Stomach (tissue), 4 donors: Measurements from ENCODE around the gene DLGAP1.

Experiments
- EP300 ChIP-seq: sonication (generic); formaldehyde crosslinking; IDR thresholded peaks from one replicate; pipeline ENCODE4 v1.6.1; 2017; ENCODE audit warnings: antibody characterized with exemption
- POLR2A ChIP-seq, 4 donors: fragments of 450-650 bp; IDR thresholded peaks; one replicate each; pipeline ENCODE4 v1.6.1; 2016; ENCODE audit warnings: antibody characterized with exemption in 4 of 4, control low read depth in 2 of 4, mild to moderate bottlenecking in 1 of 4, moderate library complexity in 1 of 4
- POLR2AphosphoS5 ChIP-seq, 3 donors: sonication (generic); formaldehyde crosslinking; IDR thresholded peaks; one replicate each; pipeline ENCODE4 v1.6.1; 2016; ENCODE audit warnings: antibody characterized with exemption in 3 of 3
- TF ChIP-seq, protein P1 (sequence below), 7 experiments: fragments of 450-650 bp in 4 of 7; fragments of 200-600 bp in 3 of 7; sonication (generic) in 3 of 7; IDR thresholded peaks; one replicate each; pipeline ENCODE4 v1.5.1; 2016 to 2019; ENCODE audit warnings: antibody characterized with exemption in 7 of 7, control low read depth in 2 of 7, mild to moderate bottlenecking in 1 of 7

DNA sequence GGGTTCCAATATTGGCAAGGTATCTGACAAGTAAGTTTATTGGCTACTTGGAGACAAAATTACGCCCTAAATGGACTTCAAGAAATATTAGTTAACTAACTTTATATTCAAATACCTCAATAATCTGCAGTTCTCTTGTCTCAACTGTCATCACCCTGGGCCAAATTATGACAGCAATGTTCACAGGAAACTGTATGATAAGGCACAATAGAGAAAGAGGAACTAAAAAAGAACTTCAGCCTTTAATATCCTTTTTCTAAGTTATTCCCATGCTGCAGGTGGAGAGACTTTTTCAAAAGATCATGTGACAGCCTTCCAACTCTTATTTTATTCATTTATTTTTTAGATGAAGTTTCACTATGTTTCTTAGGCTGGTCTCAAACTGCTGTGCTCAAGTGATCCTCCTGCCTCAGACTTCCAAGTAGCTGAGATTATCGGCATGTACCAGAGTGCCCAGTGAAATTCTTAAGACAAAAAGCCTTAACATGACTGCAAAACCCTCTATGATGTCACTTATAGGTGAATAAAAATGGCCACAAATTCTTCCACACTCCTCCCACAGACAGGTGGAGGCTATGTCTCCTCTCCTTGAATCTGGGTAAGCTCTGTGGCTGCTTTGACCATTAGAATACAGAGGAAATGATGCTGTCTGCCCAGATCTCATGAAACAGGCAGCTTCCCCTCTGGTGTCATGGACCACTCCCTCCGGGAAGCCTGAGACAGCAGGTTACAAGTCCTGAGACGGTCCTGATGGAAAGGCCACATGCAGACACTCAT is 794.2 kb downstream of the DLGAP1 start:
- TF ChIP-seq, protein P1, sequence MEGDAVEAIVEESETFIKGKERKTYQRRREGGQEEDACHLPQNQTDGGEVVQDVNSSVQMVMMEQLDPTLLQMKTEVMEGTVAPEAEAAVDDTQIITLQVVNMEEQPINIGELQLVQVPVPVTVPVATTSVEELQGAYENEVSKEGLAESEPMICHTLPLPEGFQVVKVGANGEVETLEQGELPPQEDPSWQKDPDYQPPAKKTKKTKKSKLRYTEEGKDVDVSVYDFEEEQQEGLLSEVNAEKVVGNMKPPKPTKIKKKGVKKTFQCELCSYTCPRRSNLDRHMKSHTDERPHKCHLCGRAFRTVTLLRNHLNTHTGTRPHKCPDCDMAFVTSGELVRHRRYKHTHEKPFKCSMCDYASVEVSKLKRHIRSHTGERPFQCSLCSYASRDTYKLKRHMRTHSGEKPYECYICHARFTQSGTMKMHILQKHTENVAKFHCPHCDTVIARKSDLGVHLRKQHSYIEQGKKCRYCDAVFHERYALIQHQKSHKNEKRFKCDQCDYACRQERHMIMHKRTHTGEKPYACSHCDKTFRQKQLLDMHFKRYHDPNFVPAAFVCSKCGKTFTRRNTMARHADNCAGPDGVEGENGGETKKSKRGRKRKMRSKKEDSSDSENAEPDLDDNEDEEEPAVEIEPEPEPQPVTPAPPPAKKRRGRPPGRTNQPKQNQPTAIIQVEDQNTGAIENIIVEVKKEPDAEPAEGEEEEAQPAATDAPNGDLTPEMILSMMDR (IDR thresholded peaks at IDR 0.05), result no peak
- no peak for TF ChIP-seq POLR2A (IDR thresholded peaks at IDR 0.05)
- TF ChIP-seq EP300, result no peak
- TF ChIP-seq POLR2AphosphoS5 (IDR thresholded peaks at IDR 0.05), result no peak
